Measurements from ENCODE around the gene SPECC1.

- TF ChIP-seq BHLHE40 (IDR thresholded peaks at IDR 0.05; ENCODE audit: borderline replicate concordance) (no peak), FOXA1 (IDR thresholded peaks at IDR 0.05) (no peak), SUZ12 (IDR thresholded peaks at IDR 0.05) (no peak), HDGF (IDR thresholded peaks at IDR 0.05; ENCODE audit: borderline replicate concordance) (no peak), LEF1 (IDR thresholded peaks at IDR 0.05; ENCODE audit: borderline replicate concordance) (no peak), ELF4 (IDR thresholded peaks at IDR 0.05) (no peak), SP1 (IDR thresholded peaks at IDR 0.05) (no peak), FOXM1 (IDR thresholded peaks at IDR 0.05; ENCODE audit: borderline replicate concordance) (no peak)
Observed at GRCh38 chr17:20114466-20114865, 105.3 kb downstream of the SPECC1 start.

Data from HEK293T (cell line).